GM21423 (cell line): Measurements from ENCODE around the gene SCAMP4.
A peak's percentile ranks its signal among the peaks of the same experiment; 100 is the strongest.
"Not testable (repeated sequence)": the region's sequence is repeated elsewhere in the genome, so short reads cannot be mapped to it uniquely, and the experiment has no call there.

Experiments used
- ATAC-seq: cut with Tn5 transposase; IDR thresholded peaks from one replicate; pipeline ENCODE4 v1.9.1; 2021; ENCODE audit warnings: mild to moderate bottlenecking, moderate library complexity; ENCODE audit not compliant: unreplicated experiment

SCAMP4 gene

DNA sequence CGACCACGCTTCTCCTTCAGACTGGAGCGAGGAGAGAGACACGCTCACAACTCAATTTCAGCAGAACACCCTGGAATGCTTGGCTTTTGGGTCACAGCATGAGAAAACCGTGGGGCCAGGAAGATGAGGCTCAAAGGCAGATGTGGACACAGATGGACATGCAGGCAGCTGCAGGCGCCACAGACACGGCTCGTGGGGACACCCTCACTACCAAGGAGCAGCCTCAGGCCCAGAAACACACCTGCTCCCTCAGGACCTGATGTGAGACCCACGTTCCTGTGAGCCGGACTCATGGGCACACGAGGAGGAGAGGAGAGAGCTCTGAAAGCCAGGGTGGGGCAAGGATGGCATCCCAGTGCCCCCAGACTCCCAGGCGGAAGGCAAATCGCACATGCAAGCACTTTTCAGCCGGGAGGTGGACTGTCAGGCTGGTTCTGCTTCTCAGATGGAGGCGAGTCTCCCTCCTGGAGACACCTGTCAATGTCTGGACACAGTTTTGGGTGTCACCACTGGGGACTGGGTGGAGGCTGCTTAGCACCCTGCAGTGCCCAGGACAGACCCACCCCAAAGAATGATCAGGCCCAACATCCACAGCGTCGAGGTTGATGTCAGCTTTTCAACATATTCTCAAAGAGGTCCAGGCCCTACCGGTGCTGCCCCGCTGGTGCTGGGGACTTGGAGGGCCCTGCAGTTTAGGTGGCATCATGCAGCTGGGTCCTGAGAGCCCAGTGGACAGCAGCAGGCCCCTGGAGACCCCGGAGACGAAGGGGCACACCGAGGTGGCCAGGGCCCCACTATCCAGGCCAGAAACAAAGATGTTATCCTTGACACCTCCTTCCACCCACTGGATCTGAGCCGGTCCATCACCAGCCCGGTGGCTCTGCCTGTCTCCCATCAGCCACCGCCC, 22.2 kb upstream of the SCAMP4 start:
- ATAC-seq, result no peak

- ATAC-seq, result no peak
These were observed 21.4 kb upstream of the SCAMP4 start for GRCh38 chr19:1883784-1884183.

DNA sequence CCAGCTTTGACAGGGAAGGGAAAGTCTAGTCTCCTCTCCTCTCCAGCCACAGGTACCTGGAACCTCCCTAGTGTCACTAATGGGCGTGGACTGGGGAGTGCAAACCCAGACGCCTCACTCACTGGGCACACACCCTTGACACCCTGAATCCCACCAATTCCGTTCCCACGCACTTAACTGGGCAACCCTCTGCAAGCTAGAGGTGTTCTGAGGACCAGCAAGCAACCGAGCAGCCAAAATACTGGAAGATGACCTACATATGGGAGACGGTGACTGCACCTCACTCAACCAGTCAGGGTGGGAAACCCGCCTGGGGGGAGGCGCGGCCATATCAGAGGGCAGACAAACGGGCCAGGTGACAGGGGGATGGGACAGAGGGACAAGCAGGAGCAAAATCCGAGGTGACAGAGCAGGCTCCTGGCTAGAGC, 20.9 kb upstream of the SCAMP4 start:
- ATAC-seq, result no peak

DNA sequence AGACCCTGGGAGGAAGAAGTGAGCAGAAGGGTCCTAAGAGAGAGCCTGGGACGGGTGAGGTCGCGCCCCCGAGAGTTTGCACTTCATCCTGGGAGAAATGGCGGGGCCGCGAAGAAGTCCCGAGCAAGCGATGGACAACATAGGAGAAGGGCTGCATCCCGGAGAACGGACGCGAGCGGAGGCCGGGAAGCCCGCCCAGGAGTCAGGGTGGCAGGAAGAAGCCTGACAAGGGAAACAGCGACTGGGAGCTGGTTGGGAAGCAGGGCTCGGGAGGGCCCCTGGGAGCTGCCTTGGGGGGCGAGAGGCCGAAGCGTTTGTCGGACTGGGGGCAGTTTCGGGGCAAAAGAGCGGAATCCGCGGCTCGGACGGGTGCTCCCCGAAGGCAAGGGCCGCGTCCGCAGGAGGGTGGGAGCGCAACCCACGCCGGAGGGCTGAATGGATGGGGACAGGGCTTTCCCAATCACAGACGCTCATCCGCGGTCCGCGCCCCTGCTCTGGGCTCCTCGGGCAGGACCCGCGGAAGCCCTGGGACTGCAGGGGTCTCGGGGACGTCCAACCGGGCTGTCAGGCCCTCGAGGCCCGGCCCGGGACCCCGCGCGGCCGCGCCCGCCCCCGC, 20.4 kb upstream of the SCAMP4 start:
- ATAC-seq, result peak; percentile 10

DNA sequence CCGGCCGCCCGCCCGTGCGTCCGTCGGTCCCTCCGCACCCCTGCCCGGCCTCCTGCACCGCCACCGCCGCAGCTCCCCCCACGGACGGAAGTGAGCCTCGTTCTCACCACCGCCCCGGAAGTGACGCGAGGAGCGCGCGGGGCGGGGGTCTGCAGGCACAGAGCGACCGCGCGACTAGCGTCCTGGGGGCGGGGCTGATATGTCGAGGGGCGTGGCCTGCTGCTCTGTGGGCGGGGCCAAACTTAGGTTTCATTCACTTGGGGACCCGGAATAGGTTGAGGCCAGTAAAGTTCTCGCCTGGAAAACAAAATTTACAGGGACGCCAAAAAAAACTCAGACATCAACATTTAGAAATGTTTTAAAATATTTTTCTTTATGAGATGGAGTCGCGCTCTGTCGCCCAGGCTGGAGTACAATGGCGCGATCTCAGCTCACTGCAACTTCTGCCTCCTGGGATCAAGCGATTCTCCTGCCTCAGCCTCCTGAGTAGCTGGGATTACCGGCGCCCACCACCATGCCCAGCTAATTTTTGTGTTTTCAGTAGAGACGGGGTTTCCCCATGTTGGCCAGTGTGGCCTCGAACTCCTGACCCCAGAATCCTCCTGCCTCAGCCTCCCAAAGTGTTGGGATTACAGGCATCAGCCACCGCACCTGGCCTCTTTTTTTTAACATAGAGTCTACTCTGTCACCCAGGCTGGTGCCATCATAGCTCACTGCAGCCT, 19.6 kb upstream of the SCAMP4 start, which contains the start of gene ABHD17A:
Gene ABHD17A, minus strand, starts transcription at position 99 of the 722 bp plus-strand sequence. CDS start 3,930 bp downstream, outside the sequence.
- peak; percentile 75 for ATAC-seq

DNA sequence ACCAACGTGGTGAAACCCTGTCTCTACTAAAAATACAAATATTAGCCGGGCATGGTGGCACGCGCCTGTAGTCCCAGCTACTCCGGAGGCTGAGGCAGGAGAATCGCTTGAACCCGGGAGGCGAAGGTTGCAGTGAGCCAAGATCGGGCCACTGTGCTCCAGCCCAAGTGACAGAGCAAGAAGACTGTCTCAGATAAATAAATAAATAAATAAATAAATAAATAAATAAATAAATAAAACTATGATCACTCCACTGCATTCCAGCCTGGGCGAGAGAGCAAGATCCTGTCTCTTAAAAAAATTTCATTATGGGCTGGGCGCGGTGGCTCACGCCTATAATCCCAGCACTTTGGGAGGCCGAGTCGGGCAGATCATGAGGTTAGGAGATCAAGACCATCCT, 18.8 kb upstream of the SCAMP4 start:
- not testable (repeated sequence) for ATAC-seq

- ATAC-seq, result no peak
These were observed 16.8 kb upstream of the SCAMP4 start for GRCh38 chr19:1888385-1888784.

- no peak for ATAC-seq
These were observed 15.3 kb upstream of the SCAMP4 start for GRCh38 chr19:1889907-1890306.

DNA sequence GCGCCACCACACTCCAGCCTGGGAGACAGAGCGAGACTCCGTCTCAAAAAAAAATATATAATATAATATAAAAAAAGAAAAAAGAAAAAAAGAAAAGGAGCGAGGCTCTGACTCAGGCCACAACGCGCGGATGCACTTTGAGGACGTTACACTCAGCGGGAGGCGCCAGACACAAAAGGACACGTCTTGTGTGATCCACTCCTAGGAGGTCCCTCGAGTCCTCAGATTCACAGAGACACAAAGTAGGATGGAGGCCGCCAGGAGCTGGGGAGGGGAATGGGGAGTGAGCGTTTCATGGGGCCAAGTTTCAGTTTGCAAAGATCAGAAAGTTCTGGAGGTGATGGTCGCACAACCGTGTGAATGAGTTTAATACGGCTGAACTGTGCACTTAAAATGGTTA, 11.4 kb upstream of the SCAMP4 start:
- ATAC-seq, result no peak

DNA sequence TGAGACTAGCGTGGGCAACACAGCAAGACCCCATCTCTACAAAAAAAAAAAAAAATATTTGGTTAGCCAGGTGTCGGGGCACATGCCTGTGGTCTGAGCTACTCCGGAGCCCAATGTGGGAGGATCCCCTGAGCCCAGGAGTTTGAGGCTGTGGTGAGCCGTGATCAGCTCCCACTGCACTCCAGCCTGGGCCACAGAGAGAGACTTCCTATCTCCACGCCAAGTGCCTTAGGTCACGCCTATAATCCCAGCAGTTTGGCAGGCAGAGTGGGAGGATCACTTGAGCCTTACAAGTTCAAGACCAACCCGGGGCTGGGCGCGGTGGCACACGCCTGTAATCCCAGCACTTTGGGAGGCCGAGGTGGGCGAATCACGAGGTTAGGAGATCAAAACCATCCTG, 8.7 kb upstream of the SCAMP4 start:
- ATAC-seq, result no peak

DNA sequence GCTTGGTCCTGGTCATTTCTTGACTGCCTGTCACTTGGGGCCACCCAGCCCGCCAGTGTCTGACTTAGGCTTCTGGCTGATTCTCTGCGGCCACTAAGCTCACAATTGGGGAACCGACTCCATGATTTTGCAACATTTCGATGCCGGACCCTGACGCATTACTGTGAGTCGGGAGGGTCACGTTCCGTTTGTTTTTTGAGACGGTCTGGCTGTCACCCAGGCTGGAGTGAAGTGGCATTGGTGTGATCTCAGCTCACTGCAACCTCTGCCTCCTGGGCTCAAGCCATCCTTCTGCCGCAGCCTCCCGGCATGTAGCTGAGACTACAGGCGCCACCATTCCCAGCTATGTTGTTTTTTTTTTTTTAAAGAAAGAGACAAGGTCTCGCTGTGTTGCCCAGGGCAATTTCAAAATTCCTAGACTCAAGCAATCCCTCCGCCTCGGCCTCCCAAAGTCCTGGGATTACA, 3.2 kb upstream of the SCAMP4 start:
- ATAC-seq, result no peak

GRCh38 chr19:1902923-1903322, 2.3 kb upstream of the SCAMP4 start:
- ATAC-seq, result no peak

- ATAC-seq, result no peak
These were observed 414 bp upstream of the SCAMP4 start for GRCh38 chr19:1904860-1905109.

GRCh38 chr19:1905863-1906375, 720 bp downstream of the SCAMP4 start:
- no peak for ATAC-seq

- ATAC-seq, result no peak
These were observed 1.9 kb downstream of the SCAMP4 start for GRCh38 chr19:1906985-1907562.

DNA sequence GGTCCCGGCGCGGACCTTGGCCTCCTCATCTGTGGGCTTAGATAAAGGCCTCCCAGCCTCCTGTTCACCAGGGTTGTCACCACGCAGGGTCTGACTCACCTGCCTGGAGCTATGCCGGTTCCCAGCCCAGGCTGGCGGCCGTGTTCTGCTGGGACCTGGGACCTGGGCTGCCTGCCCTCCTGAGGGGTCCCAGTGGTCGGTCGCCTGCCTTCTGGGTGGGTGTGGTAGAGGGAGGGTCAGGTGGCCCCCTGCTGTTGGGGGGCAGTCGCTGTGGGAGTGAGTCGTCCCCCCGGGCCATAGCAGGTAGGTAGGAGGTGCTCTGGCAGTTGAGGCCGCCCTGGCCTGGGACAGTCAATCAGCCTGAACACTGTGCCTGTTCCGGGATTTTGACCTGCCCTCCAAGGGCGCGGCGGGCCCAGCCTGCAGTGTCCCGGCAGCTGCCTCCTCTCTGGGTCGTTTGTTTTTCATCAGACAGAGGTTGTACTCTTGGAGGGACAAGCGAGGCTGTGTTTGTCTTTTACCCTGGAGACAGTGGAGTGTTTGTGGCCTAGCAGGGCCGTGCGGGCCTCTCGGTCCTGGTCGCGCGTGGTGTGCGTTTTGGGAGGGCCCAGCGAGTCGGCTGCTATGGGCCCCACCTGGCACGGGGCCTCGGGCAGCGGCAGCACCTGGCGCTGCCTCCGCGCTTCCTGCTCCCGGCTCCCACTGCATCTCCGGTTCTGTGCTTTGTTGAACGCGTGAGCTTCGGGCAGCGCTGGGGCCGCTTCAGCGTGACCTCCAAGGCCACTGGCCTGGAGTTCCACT, 2.6 kb downstream of the SCAMP4 start:
- no peak for ATAC-seq

DNA sequence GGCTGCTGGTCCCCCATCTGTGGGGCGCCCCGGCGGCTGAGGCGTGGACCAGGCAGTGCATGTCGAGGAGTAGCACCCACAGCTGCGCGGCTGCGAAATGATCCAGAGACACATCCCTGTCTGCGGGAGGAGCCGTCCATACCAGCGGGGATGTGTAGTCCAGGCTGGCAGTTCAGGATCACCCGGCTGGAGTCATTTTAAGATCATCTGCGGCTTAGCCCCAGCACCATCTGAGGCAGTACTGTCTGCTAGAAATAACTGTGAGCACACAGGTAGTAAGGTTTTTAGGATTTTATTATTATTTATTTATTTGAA, 3.1 kb downstream of the SCAMP4 start:
- ATAC-seq, result no peak

DNA sequence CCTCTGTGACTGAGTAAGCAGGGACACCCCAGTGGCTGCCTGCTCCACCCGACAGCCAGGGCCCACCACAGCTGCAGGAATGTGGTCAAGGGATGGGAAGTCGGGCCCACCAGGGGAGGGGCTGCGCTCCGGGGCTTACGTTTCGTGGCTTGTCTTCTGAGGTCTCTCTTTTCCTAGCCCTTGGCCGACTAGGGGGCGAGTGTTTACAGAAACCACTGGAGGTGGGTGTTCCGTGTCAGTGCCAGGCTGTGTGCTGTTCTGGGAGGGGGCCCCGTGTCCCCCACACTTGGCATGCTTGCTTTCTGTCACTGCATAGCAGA, 4.5 kb downstream of the SCAMP4 start:
- no peak for ATAC-seq

DNA sequence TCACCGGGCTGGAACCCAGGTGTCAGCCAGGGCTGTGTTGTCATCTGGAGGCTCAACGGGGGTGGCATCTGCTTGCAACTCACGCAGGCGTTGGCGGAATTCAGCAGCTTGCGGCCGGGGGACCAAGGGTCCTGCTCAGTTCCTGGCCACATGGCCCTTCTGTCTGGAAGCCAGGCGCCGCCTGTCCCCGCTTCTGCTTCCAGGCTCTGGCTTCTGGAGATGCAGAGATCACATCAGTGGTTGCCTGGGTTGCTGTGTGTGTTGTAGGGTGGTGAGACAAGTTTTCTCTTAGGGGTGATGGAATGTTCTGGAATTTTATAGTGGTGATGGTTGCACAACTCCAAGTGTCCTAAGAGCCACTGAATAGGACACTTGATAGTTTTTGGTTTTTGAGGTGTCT, 5.0 kb downstream of the SCAMP4 start:
- ATAC-seq, result no peak

DNA sequence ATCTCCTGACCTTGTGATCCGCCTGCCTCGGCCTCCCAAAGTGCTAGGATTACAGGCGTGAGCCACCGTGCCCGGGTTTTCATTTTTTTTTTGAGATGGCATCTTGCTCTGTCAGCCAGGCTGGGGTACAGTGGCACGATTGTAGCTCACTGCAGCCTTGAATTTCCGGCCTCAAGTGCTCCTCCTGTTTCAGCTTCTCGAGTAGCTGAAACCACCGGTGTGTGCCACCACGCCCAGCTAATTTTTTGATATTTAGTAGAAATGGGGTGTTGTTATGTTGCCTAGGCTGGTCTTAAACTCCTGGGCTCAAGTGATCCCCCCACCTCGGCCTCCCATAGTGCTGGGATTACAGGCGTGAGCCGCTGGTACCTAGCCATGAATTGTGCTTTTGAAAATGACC, 5.9 kb downstream of the SCAMP4 start:
- ATAC-seq, result no peak

DNA sequence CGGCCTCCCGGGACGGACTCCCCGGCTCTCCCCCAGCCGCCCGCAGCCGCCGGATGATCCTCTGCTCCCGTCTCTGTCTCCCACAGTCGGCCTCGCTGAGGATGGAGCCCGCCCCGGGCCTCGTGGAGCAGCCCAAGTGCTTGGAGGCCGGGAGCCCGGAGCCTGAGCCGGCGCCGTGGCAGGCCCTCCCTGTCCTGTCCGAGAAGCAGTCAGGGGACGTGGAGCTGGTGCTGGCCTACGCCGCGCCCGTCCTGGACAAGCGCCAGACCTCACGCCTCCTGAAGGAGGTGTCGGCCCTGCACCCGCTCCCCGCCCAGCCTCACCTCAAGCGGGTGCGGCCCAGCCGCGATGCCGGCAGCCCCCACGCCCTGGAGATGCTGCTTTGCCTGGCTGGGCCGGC, 6.8 kb downstream of the SCAMP4 start:
- no peak for ATAC-seq
